SK-N-SH treated with all-trans-retinoic acid at 6 μM for 48 hours (cell line): Measurements from ENCODE around the gene TRIM65.

Source experiments
- ATAC-seq: fragments of 200-7000 bp; cut with Tn5 transposase; 3 replicates; pipeline ENCODE4 v1.9.1; 2020; ENCODE audit warnings: mild to moderate bottlenecking, moderate library complexity
- ARNTL ChIP-seq: fragments of 450-650 bp; formaldehyde crosslinking; IDR thresholded peaks from 2 replicates; pipeline ENCODE4 v1.5.0; 2020; ENCODE audit warnings: low read depth, mild to moderate bottlenecking, moderate library complexity, borderline replicate concordance
- BACH2 ChIP-seq: fragments of 250-450 bp; sonication (Bioruptor Pico); IDR thresholded peaks from 2 replicates; pipeline ENCODE4 v1.9.0; 2021; ENCODE audit warnings: mild to moderate bottlenecking, borderline replicate concordance
- CSDC2 ChIP-seq: fragments of 250-450 bp; sonication (Bioruptor Pico); IDR thresholded peaks from 2 replicates; pipeline ENCODE4 v1.5.0; 2020; ENCODE audit warnings: mild to moderate bottlenecking, moderate library complexity
- CSRNP3 ChIP-seq: fragments of 250-450 bp; sonication (Bioruptor Pico); IDR thresholded peaks from 2 replicates; pipeline ENCODE4 v1.5.1; 2021; ENCODE audit warnings: mild to moderate bottlenecking, moderate library complexity
- GLIS3 ChIP-seq: fragments of 250-450 bp; sonication (Bioruptor Pico); IDR thresholded peaks from 2 replicates; pipeline ENCODE4 v1.5.0; 2020; ENCODE audit warnings: mild to moderate bottlenecking, moderate library complexity
- ISL1 ChIP-seq: fragments of 250-450 bp; sonication (Bioruptor Pico); IDR thresholded peaks from 2 replicates; pipeline ENCODE4 v2.1.2; 2022; ENCODE audit warnings: mild to moderate bottlenecking, moderate library complexity
- OSR1 ChIP-seq: fragments of 250-450 bp; sonication (Bioruptor Pico); IDR thresholded peaks from 2 replicates; pipeline ENCODE4 v1.8.0; 2022; ENCODE audit warnings: moderate library complexity, mild to moderate bottlenecking, inconsistent platforms
- PATZ1 ChIP-seq: fragments of 250-450 bp; sonication (Bioruptor Pico); IDR thresholded peaks from 2 replicates; pipeline ENCODE4 v1.8.0; 2020; ENCODE audit warnings: mild to moderate bottlenecking, moderate library complexity, borderline replicate concordance
- POU6F1 ChIP-seq: fragments of 250-450 bp; sonication (Bioruptor Pico); IDR thresholded peaks from 2 replicates; pipeline ENCODE4 v1.8.0; 2021; ENCODE audit warnings: low read depth, mild to moderate bottlenecking, moderate library complexity, borderline replicate concordance
- PPARA ChIP-seq: fragments of 250-450 bp; sonication (Bioruptor Pico); IDR thresholded peaks from 2 replicates; pipeline ENCODE4 v1.5.0; 2020; ENCODE audit warnings: mild to moderate bottlenecking, borderline replicate concordance
- RARB ChIP-seq: fragments of 250-450 bp; sonication (Bioruptor Pico); IDR thresholded peaks from 2 replicates; pipeline ENCODE4 v1.8.0; 2021; ENCODE audit warnings: mild to moderate bottlenecking, moderate library complexity
- SNAI2 ChIP-seq: fragments of 250-450 bp; sonication (Bioruptor Pico); IDR thresholded peaks from 2 replicates; pipeline ENCODE4 v1.5.0; 2020; ENCODE audit warnings: mild to moderate bottlenecking, moderate library complexity
- TCF4 ChIP-seq: fragments of 250-450 bp; sonication (Bioruptor Pico); IDR thresholded peaks from 2 replicates; pipeline ENCODE4 v1.8.0; 2021; ENCODE audit warnings: mild to moderate bottlenecking, moderate library complexity, borderline replicate concordance
- TOX ChIP-seq: fragments of 250-450 bp; sonication (Bioruptor Pico); IDR thresholded peaks from 2 replicates; pipeline ENCODE4 v1.8.0; 2021; ENCODE audit warnings: mild to moderate bottlenecking, moderate library complexity, borderline replicate concordance
- ZC3H10 ChIP-seq: fragments of 250-450 bp; sonication (Bioruptor Pico); IDR thresholded peaks from 2 replicates; pipeline ENCODE4 v1.5.1; 2021; ENCODE audit warnings: mild to moderate bottlenecking, moderate library complexity
- ZFP30 ChIP-seq: fragments of 450-650 bp; formaldehyde crosslinking; IDR thresholded peaks from 2 replicates; pipeline ENCODE4 v1.5.0; 2022; ENCODE audit warnings: mild to moderate bottlenecking, moderate library complexity
- ZNF565 ChIP-seq: fragments of 450-650 bp; formaldehyde crosslinking; conservative IDR thresholded peaks from 2 replicates; pipeline ENCODE4 v1.5.0; 2020; ENCODE audit warnings: low read depth, mild to moderate bottlenecking, moderate library complexity
- ZNF70 ChIP-seq: fragments of 450-650 bp; formaldehyde crosslinking; IDR thresholded peaks from 2 replicates; pipeline ENCODE4 v1.5.0; 2020; ENCODE audit warnings: mild to moderate bottlenecking, moderate library complexity
- ZNF8 ChIP-seq: fragments of 450-650 bp; formaldehyde crosslinking; IDR thresholded peaks from 2 replicates; pipeline ENCODE4 v1.5.0; 2020; ENCODE audit warnings: mild to moderate bottlenecking, moderate library complexity
- TF ChIP-seq, protein P1 (sequence below): fragments of 250-450 bp; sonication (Bioruptor Pico); IDR thresholded peaks from 2 replicates; pipeline ENCODE4 v1.5.0; 2020; ENCODE audit warnings: mild to moderate bottlenecking, moderate library complexity

The TRIM65 gene

GRCh38 chr17:75898791-75899190 lies 2.0 kb upstream of the TRIM65 start:
- no peak for ATAC-seq
- TF ChIP-seq ZNF70 (CRISPR knock-in tag) (no peak), SNAI2 (CRISPR knock-in tag) (no peak), TOX (CRISPR knock-in tag) (no peak), CSRNP3 (CRISPR knock-in tag) (no peak), RARB (CRISPR knock-in tag) (no peak), ISL1 (CRISPR knock-in tag) (no peak), TCF4 (CRISPR knock-in tag) (no peak), ZNF8 (CRISPR knock-in tag) (no peak), BACH2 (no peak), GLIS3 (no peak), ARNTL (CRISPR knock-in tag) (no peak), CSDC2 (CRISPR knock-in tag) (no peak), ZC3H10 (CRISPR knock-in tag) (no peak), ZNF565 (no peak)
- TF ChIP-seq, protein P1, sequence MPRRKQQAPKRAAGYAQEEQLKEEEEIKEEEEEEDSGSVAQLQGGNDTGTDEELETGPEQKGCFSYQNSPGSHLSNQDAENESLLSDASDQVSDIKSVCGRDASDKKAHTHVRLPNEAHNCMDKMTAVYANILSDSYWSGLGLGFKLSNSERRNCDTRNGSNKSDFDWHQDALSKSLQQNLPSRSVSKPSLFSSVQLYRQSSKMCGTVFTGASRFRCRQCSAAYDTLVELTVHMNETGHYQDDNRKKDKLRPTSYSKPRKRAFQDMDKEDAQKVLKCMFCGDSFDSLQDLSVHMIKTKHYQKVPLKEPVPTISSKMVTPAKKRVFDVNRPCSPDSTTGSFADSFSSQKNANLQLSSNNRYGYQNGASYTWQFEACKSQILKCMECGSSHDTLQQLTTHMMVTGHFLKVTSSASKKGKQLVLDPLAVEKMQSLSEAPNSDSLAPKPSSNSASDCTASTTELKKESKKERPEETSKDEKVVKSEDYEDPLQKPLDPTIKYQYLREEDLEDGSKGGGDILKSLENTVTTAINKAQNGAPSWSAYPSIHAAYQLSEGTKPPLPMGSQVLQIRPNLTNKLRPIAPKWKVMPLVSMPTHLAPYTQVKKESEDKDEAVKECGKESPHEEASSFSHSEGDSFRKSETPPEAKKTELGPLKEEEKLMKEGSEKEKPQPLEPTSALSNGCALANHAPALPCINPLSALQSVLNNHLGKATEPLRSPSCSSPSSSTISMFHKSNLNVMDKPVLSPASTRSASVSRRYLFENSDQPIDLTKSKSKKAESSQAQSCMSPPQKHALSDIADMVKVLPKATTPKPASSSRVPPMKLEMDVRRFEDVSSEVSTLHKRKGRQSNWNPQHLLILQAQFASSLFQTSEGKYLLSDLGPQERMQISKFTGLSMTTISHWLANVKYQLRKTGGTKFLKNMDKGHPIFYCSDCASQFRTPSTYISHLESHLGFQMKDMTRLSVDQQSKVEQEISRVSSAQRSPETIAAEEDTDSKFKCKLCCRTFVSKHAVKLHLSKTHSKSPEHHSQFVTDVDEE (CRISPR knock-in tag): no peak
- TF ChIP-seq, all 23 proteins: peak for 0

DNA sequence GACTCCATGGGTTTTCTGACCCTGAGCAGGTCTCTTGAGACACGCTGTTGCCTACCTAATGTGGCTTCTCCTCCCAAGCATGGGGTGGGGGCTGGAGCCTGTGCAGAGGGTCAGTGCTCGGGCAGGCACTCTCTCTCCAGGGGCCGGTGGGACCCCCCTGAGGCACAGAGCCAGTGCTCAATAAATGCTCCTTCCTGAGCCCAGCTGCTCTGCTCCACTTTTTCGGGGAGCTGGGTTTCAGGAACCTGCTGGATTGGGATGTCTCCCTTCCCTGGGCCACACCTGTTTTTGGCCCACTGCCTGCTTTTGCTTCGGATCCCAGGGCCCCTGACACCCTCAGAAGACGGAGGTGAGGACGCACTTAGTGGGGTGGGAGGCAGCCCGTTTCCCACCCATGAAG lies 1.3 kb upstream of the TRIM65 start:
- TF ChIP-seq POU6F1 (no peak), ZNF565 (no peak), OSR1 (CRISPR knock-in tag) (no peak), SNAI2 (CRISPR knock-in tag) (no peak), CSDC2 (CRISPR knock-in tag) (no peak), PATZ1 (CRISPR knock-in tag) (no peak), ZFP30 (CRISPR knock-in tag) (no peak), BACH2 (no peak), ISL1 (CRISPR knock-in tag) (no peak), RARB (CRISPR knock-in tag) (no peak), ZNF8 (CRISPR knock-in tag) (no peak), TOX (CRISPR knock-in tag) (no peak), ZNF70 (CRISPR knock-in tag) (no peak), ARNTL (CRISPR knock-in tag) (no peak), ZC3H10 (CRISPR knock-in tag) (no peak), CSRNP3 (CRISPR knock-in tag) (no peak), PPARA (CRISPR knock-in tag) (no peak)
- no peak for ATAC-seq
